Keratinocyte (primary cell): ENCODE results near the gene SOAT1. TPM values are rescaled to one million over a fixed set of nuclear protein-coding genes. Genes with fewer than 3 reads are reported as not detected.

Experiments
- DNase-seq: peaks from one replicate; pipeline ENCODE4 v3.0.0-alpha.2; 2011; ENCODE audit warnings: low read depth, missing footprints, low spot score
- FAIRE-seq: peaks from 2 replicates; lab custom pipeline; 2011; peaks lifted over from hg19 to GRCh38; lab: Jason Lieb, UNC
- H2AFZ ChIP-seq: 2 replicates; pipeline ENCODE4 v1.6.0; 2012; ENCODE audit warnings: low read length, control low read depth, inconsistent platforms; ENCODE audit not compliant: control insufficient read depth
- H3K27ac ChIP-seq: 2 replicates; pipeline ENCODE4 v1.5.1; 2011; ENCODE audit warnings: low read length; ENCODE audit not compliant: control insufficient read depth, insufficient read depth
- H3K27me3 ChIP-seq: 3 replicates; pipeline ENCODE4 v1.6.0; 2011; ENCODE audit warnings: low read length; ENCODE audit not compliant: control insufficient read depth, insufficient read depth; ENCODE audit errors: extremely low read depth
- H3K36me3 ChIP-seq, 2 experiments: 2 replicates in 1 of 2; 3 replicates in 1 of 2; pipeline ENCODE4 v1.5.1; 2011; ENCODE audit warnings: low read length in 2 of 2, mild to moderate bottlenecking in 1 of 2; ENCODE audit not compliant: control insufficient read depth in 2 of 2, insufficient read depth in 2 of 2; ENCODE audit errors: extremely low read depth in 1 of 2
- H3K4me1 ChIP-seq: 3 replicates; pipeline ENCODE4 v1.5.1; 2011; ENCODE audit warnings: low read length; ENCODE audit not compliant: control insufficient read depth, insufficient read depth; ENCODE audit errors: extremely low read depth
- H3K4me2 ChIP-seq: 3 replicates; pipeline ENCODE4 v1.6.0; 2011; ENCODE audit warnings: low read depth, low read length; ENCODE audit not compliant: control insufficient read depth, insufficient read depth; ENCODE audit errors: extremely low read depth
- H3K4me3 ChIP-seq, 3 experiments: fragments of 200-600 bp in 1 of 3; sonication (generic) in 1 of 3; 2 replicates in 2 of 3; 3 replicates in 1 of 3; pipeline ENCODE4 v1.5.1; 2011 to 2016; ENCODE audit warnings: low read length in 3 of 3, mild to moderate bottlenecking in 3 of 3, control low read depth in 2 of 3, inconsistent platforms in 1 of 3, low read depth in 1 of 3, mixed read lengths in 1 of 3, mixed run types in 1 of 3, moderate library complexity in 1 of 3; ENCODE audit not compliant: control insufficient read depth in 2 of 3, insufficient read depth in 2 of 3; ENCODE audit errors: extremely low read depth in 1 of 3
- H3K79me2 ChIP-seq: 2 replicates; pipeline ENCODE4 v1.6.0; 2012; ENCODE audit warnings: low read length; ENCODE audit not compliant: control insufficient read depth, insufficient read depth
- H3K9ac ChIP-seq: 3 replicates; pipeline ENCODE4 v1.6.0; 2011; ENCODE audit warnings: low read length; ENCODE audit not compliant: control insufficient read depth, insufficient read depth; ENCODE audit errors: extremely low read depth
- H3K9me1 ChIP-seq: 3 replicates; pipeline ENCODE4 v1.6.0; 2011; ENCODE audit warnings: low read length; ENCODE audit not compliant: control insufficient read depth, insufficient read depth; ENCODE audit errors: extremely low read depth
- H3K9me3 ChIP-seq: 2 replicates; pipeline ENCODE4 v1.5.1; 2012; ENCODE audit warnings: low read depth, low read length; ENCODE audit not compliant: control insufficient read depth
- H4K20me1 ChIP-seq: 3 replicates; pipeline ENCODE4 v1.6.0; 2011; ENCODE audit warnings: low read length; ENCODE audit not compliant: control insufficient read depth, insufficient read depth; ENCODE audit errors: extremely low read depth
- EZH2 ChIP-seq: IDR thresholded peaks from one replicate; pipeline ENCODE4 v1.6.1; 2012; ENCODE audit warnings: inconsistent platforms, mild to moderate bottlenecking, low read length, moderate library complexity
- dilution Hi-C: fragments of 300-500 bp; cut with MboI; formaldehyde crosslinking; loops from one replicate; pipeline ENCODE4 v1.7.0; 2020; ENCODE audit warnings: low sequenced_read_pairs; ENCODE audit not compliant: extremely low pct_ligation_motif_present
- polyA plus RNA-seq, 5 experiments: library from polyadenylated mRNA; depleted of rRNA in 3 of 5; stranded (reverse) in 3 of 5; stranded (forward) in 1 of 5; unstranded in 1 of 5; fragments of >200 nt; gene quantifications; 1 replicate in 1 of 5; 2 replicates in 3 of 5; 3 replicates in 1 of 5; pipeline versions ENCODE4 v1.2.1 to v1.2.3, GENCODE V29; 2011 to 2012; ENCODE audit warnings: missing spikeins in 2 of 5, low read depth in 1 of 5, low replicate concordance in 1 of 5
- TF ChIP-seq, protein P1 (sequence below), 3 experiments: IDR thresholded peaks in 1 of 3; conservative IDR thresholded peaks in 1 of 3; optimal IDR thresholded peaks in 1 of 3; 2 replicates in 2 of 3; 3 replicates in 1 of 3; pipeline versions ENCODE3 to v1.5.1; 2011; ENCODE audit warnings: low read length in 3 of 3, mild to moderate bottlenecking in 3 of 3, moderate library complexity in 2 of 3, control low read depth in 1 of 3, inconsistent platforms in 1 of 3; ENCODE audit not compliant: insufficient read depth in 2 of 3; ENCODE audit errors: extremely low read depth in 1 of 3

Gene SOAT1
- polyA plus RNA-seq, 1 donor (not counting 4 experiments of a cell fraction or from before 2014, with no cell fraction given), result 62.9 TPM

DNA sequence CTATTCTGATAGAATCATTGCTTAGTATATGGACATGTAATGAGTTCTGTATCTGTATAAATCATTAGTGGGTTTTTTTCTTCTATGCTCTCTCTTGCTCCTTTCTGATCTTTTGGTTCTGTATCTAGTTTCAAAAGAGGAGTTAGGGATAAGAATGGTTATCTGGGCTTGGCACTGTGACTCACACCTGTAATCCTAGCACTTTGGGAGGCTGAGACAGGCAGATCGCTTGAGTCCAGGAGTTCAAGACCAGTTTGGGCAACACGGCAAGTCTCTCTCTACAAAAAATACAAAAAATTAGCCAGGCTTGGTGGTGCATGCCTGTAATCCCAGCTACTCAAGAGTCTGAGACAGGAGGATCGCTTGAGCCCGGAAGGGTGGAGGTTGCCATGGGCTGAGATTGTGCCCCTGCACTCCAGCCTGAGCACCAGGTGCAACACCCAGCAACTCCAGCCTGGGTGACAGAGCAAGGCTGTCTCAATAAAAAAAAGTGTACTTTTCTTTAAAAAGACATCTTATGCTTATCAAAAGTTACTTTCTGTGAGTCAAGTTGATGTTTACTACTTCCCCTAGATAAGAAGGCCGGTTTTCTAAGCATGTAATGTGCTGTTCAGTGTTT is 44.5 kb downstream of the SOAT1 start:
- Histone ChIP-seq H3K9ac (no peak overlapping the region), H3K79me2 (peaks cover 4% of the 10 kb centered on the region), H3K4me1 (no peaks in the 10 kb centered on the region), H3K9me1 (no peaks in the 10 kb centered on the region), H3K4me2 (no peak overlapping the region), H3K36me3 (peaks cover 0 to 6% of the 10 kb centered on the region in 2 experiments), H3K27ac (no peak overlapping the region), H3K4me3 (no peak overlapping the region), H3K27me3 (no peaks in the 10 kb centered on the region), H3K9me3 (no peaks in the 10 kb centered on the region), H2AFZ (no peak overlapping the region), H4K20me1 (no peaks in the 10 kb centered on the region)
- TF ChIP-seq, protein P1, sequence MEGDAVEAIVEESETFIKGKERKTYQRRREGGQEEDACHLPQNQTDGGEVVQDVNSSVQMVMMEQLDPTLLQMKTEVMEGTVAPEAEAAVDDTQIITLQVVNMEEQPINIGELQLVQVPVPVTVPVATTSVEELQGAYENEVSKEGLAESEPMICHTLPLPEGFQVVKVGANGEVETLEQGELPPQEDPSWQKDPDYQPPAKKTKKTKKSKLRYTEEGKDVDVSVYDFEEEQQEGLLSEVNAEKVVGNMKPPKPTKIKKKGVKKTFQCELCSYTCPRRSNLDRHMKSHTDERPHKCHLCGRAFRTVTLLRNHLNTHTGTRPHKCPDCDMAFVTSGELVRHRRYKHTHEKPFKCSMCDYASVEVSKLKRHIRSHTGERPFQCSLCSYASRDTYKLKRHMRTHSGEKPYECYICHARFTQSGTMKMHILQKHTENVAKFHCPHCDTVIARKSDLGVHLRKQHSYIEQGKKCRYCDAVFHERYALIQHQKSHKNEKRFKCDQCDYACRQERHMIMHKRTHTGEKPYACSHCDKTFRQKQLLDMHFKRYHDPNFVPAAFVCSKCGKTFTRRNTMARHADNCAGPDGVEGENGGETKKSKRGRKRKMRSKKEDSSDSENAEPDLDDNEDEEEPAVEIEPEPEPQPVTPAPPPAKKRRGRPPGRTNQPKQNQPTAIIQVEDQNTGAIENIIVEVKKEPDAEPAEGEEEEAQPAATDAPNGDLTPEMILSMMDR (optimal IDR thresholded peaks at IDR 0.05 in 1 of 3, IDR thresholded peaks at IDR 0.05 in 1 of 3, conservative IDR thresholded peaks at IDR 0.05 in 1 of 3; ENCODE audit: extremely low read depth in 1 of 3, insufficient read depth in 2 of 3, low read length in 3 of 3), result no peak
- TF ChIP-seq EZH2, result no peak
- DNase-seq (no peak), FAIRE-seq (no peak)
- dilution Hi-C loops, result no loop called here

DNA sequence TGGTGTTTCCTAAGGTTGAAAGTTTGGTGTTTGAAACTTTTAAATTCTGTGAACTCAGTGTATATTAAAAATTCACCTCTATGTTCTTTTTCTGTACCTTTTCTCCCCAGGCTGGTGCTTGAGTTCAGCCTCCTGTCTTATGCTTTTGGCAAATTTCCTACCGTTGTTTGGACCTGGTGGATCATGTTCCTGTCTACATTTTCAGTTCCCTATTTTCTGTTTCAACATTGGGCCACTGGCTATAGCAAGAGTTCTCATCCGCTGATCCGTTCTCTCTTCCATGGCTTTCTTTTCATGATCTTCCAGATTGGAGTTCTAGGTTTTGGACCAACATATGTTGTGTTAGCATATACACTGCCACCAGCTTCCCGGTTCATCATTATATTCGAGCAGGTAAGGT is 47.3 kb downstream of the SOAT1 start:
- H4K20me1 ChIP-seq, result no peaks in the 10 kb centered on the region
- H3K36me3 ChIP-seq, result peaks cover 2 to 10% of the 10 kb centered on the region in 2 experiments
- H3K4me3 ChIP-seq, result no peak overlapping the region
- no peak overlapping the region for H2AFZ ChIP-seq
- H3K4me1 ChIP-seq, result no peaks in the 10 kb centered on the region
- H3K27me3 ChIP-seq, result no peaks in the 10 kb centered on the region
- H3K4me2 ChIP-seq, result no peak overlapping the region
- dilution Hi-C loops, result no loop called here
- H3K9me1 ChIP-seq, result no peaks in the 10 kb centered on the region
- no peak overlapping the region for H3K27ac ChIP-seq
- H3K79me2 ChIP-seq, result no peaks in the 10 kb centered on the region
- H3K9ac ChIP-seq, result no peak overlapping the region
- DNase-seq (no peak), FAIRE-seq (no peak)
- H3K9me3 ChIP-seq, result no peaks in the 10 kb centered on the region
- TF ChIP-seq, protein P1 (optimal IDR thresholded peaks at IDR 0.05 in 1 of 3, IDR thresholded peaks at IDR 0.05 in 1 of 3, conservative IDR thresholded peaks at IDR 0.05 in 1 of 3; ENCODE audit: extremely low read depth in 1 of 3, insufficient read depth in 2 of 3, low read length in 3 of 3), result no peak
- no peak for TF ChIP-seq EZH2
